GM23338 (cell line): ENCODE data around the gene WHAMM. TPM values are rescaled to one million over a fixed set of nuclear protein-coding genes. Genes with fewer than 3 reads are reported as not detected.

ENCODE experiments used
- ATAC-seq: fragments of 200-7000 bp; cut with Tn5 transposase; 3 replicates; pipeline ENCODE4 v1.9.1; 2020
- DNase-seq: peaks from one replicate; pipeline ENCODE4 v3.0.0-alpha.2; 2015; ENCODE audit warnings: low spot score
- H2AFZ ChIP-seq: fragments of 200-600 bp; sonication (generic); 2 replicates; pipeline ENCODE4 v1.8.0; 2016; ENCODE audit warnings: antibody characterized with exemption, mild to moderate bottlenecking, moderate library complexity
- H3F3A ChIP-seq: fragments of 200-600 bp; sonication (generic); replicated peaks from 2 replicates; pipeline ENCODE4 v1.8.0; 2017; ENCODE audit warnings: antibody characterized with exemption, mixed run types, low read depth
- H3K27ac ChIP-seq: fragments of 200-600 bp; sonication (generic); 2 replicates; pipeline ENCODE4 v1.6.1; 2016; ENCODE audit warnings: low read depth
- H3K27me3 ChIP-seq: fragments of 200-600 bp; sonication (generic); 2 replicates; pipeline ENCODE4 v1.8.0; 2016; ENCODE audit warnings: mild to moderate bottlenecking, mixed run types, moderate library complexity; ENCODE audit not compliant: insufficient read depth
- H3K36me3 ChIP-seq: fragments of 200-600 bp; sonication (generic); 2 replicates; pipeline ENCODE4 v1.8.0; 2016; ENCODE audit warnings: mild to moderate bottlenecking; ENCODE audit not compliant: insufficient read depth
- H3K4me1 ChIP-seq: fragments of 200-600 bp; sonication (generic); 2 replicates; pipeline ENCODE4 v1.8.0; 2016; ENCODE audit warnings: mild to moderate bottlenecking, moderate library complexity; ENCODE audit not compliant: insufficient read depth
- H3K4me2 ChIP-seq: fragments of 200-600 bp; sonication (generic); 2 replicates; pipeline ENCODE4 v1.7.1; 2017; ENCODE audit warnings: mixed run types
- H3K4me3 ChIP-seq: fragments of 200-600 bp; sonication (generic); 2 replicates; pipeline ENCODE4 v1.6.1; 2016; ENCODE audit warnings: mixed run types
- H3K79me2 ChIP-seq: fragments of 200-600 bp; sonication (generic); replicated peaks from 2 replicates; pipeline ENCODE4 v1.8.0; 2017; ENCODE audit warnings: mild to moderate bottlenecking; ENCODE audit not compliant: insufficient read depth
- H3K9me2 ChIP-seq: fragments of 200-600 bp; sonication (generic); 2 replicates; pipeline ENCODE4 v1.8.0; 2017; ENCODE audit not compliant: insufficient read depth
- H4K20me1 ChIP-seq: fragments of 200-600 bp; sonication (generic); replicated peaks from 2 replicates; pipeline ENCODE4 v1.8.0; 2017; ENCODE audit warnings: mild to moderate bottlenecking; ENCODE audit not compliant: insufficient read depth
- H3K27ac Mint-ChIP-seq: 2 replicates; pipeline ENCODE4 v1.8.0; 2020; ENCODE audit warnings: inconsistent platforms, mild to moderate bottlenecking, moderate library complexity, mixed read lengths
- H3K27me3 Mint-ChIP-seq: 3 replicates; pipeline ENCODE4 v1.8.0; 2022; ENCODE audit warnings: low read depth, mild to moderate bottlenecking, moderate library complexity, mixed read lengths, inconsistent platforms; ENCODE audit not compliant: insufficient read depth, poor library complexity
- H3K36me3 Mint-ChIP-seq: 3 replicates; pipeline ENCODE4 v1.8.0; 2021; ENCODE audit warnings: low read depth, mild to moderate bottlenecking, inconsistent platforms, moderate library complexity, mixed read lengths
- H3K4me1 Mint-ChIP-seq: 3 replicates; pipeline ENCODE4 v1.8.0; 2020; ENCODE audit warnings: mild to moderate bottlenecking, inconsistent platforms, mixed read lengths
- H3K4me3 Mint-ChIP-seq: 3 replicates; pipeline ENCODE4 v1.8.0; 2021; ENCODE audit warnings: moderate library complexity, mild to moderate bottlenecking, inconsistent platforms, mixed read lengths
- H3K9me3 Mint-ChIP-seq: 3 replicates; pipeline ENCODE4 v1.8.0; 2020; ENCODE audit warnings: moderate library complexity, mild to moderate bottlenecking, inconsistent platforms, mixed read lengths
- CREB1 ChIP-seq: fragments of 250-450 bp; sonication (Bioruptor Pico); IDR thresholded peaks from 2 replicates; pipeline ENCODE4 v1.5.0; 2020; ENCODE audit warnings: low read depth, mild to moderate bottlenecking, moderate library complexity
- ETS1 ChIP-seq: IDR thresholded peaks from 2 replicates; pipeline ENCODE4 v1.6.1; 2016; ENCODE audit warnings: antibody characterized with exemption
- EZH2 ChIP-seq: fragments of 200-600 bp; sonication (generic); IDR thresholded peaks from one replicate; pipeline ENCODE4 v1.8.0; 2017; ENCODE audit warnings: antibody characterized with exemption, mild to moderate bottlenecking, low read depth; ENCODE audit not compliant: unreplicated experiment
- EZH2phosphoT487 ChIP-seq: fragments of 200-600 bp; sonication (generic); IDR thresholded peaks from one replicate; pipeline ENCODE4 v1.8.1; 2018; ENCODE audit warnings: antibody characterized with exemption; ENCODE audit not compliant: unreplicated experiment
- NANOG ChIP-seq: IDR thresholded peaks from 2 replicates; pipeline ENCODE4 v1.6.1; 2016; ENCODE audit warnings: antibody characterized with exemption, borderline replicate concordance
- POLR2AphosphoS5 ChIP-seq: IDR thresholded peaks from 2 replicates; pipeline ENCODE4 v1.6.1; 2016; ENCODE audit warnings: antibody characterized with exemption, low read depth
- STAT1 ChIP-seq: IDR thresholded peaks from one replicate; pipeline ENCODE4 v1.6.1; 2016; ENCODE audit warnings: antibody characterized with exemption; ENCODE audit not compliant: unreplicated experiment
- ZNF114 ChIP-seq: fragments of 250-450 bp; sonication (Bioruptor Pico); IDR thresholded peaks from 2 replicates; pipeline ENCODE4 v1.5.0; 2020; ENCODE audit warnings: mild to moderate bottlenecking, moderate library complexity
- ZNF462 ChIP-seq: fragments of 250-450 bp; sonication (Bioruptor Pico); IDR thresholded peaks from 2 replicates; pipeline ENCODE4 v1.5.0; 2020; ENCODE audit warnings: mild to moderate bottlenecking, moderate library complexity
- polyA plus RNA-seq: library from polyadenylated mRNA; unstranded; fragments of >200 nt; fragmentation: Nextera tagmentation; extraction: Ambion mirVana; gene quantifications from 2 replicates; pipeline ENCODE4 v1.2.1, GENCODE V29; 2016
- total RNA-seq: library from RNA; depleted of rRNA; stranded (reverse); fragments of >200 nt; shearing (Covaris generic); gene quantifications from 2 replicates; pipeline ENCODE4 v1.2.3, GENCODE V29; 2014

The WHAMM gene
- total and polyA plus RNA-seq, 2 experiments from 2014 or later, result 2.2 to 4.1 TPM

DNA sequence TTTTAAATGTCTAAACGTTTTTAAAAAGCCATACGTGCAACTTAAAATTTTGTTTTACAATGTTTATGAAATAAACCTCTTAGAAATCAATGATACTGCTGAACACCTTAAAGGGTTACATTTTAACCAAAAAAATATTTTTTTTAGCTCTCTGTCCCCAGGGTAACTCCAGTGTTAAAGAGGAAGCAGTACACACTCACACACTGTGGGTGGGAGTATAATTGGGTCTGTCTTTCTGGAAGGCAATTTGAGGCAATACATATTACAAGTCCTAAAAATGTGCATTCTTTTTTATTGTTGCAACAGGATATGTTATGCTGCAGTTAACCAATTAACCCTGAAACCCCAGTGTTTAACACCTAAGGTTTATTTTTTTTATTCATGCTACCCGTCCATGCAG lies 34.1 kb downstream of the WHAMM start (continued):
- TF ChIP-seq ZNF462 (CRISPR knock-in tag) (no peak), STAT1 (no peak), EZH2 (no peak), CREB1 (CRISPR knock-in tag) (no peak)

DNA sequence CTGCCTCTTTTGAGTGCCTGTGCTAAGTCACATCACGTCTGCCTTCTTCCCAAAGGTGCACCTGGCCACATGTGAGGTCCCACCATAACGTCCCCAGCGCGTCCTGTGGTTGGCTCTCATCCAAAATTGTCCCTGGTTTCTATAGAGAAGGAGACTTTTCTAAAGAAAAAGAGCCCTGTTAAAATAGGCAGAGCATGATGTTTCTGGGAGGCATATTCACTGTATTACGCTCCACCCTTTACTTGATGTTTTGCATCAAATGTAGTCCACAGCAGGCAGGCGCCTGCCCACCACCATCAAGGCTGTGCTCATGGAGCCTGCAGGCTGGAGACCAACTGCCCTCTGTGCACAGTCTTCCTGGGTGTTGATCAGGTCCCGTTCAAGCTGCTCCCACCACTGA lies 36.3 kb downstream of the WHAMM start:
- no peaks in the 10 kb centered on the region for H3F3A ChIP-seq
- Mint-ChIP-seq H3K27me3 (peaks cover 10% of the 10 kb centered on the region), H3K27ac (no peak overlapping the region), H3K4me3 (no peak overlapping the region), H3K4me1 (peaks cover 15% of the 10 kb centered on the region), H3K36me3 (no peaks in the 10 kb centered on the region), H3K9me3 (no peaks in the 10 kb centered on the region; the same call in 2 of the 3 replicates)
- DNase-seq (no peak), ATAC-seq (no peak)
- H3K4me3 ChIP-seq, result no peak overlapping the region
- no peaks in the 10 kb centered on the region for H4K20me1 ChIP-seq
- no peak overlapping the region for H3K4me2 ChIP-seq
- H3K36me3 ChIP-seq, result no peaks in the 10 kb centered on the region
- peaks cover 7% of the 10 kb centered on the region for H3K4me1 ChIP-seq
- no peaks in the 10 kb centered on the region for H3K9me2 ChIP-seq
- H3K27ac ChIP-seq, result no peak overlapping the region
- no peaks in the 10 kb centered on the region for H3K79me2 ChIP-seq
- H3K27me3 ChIP-seq, result no peaks in the 10 kb centered on the region
- H2AFZ ChIP-seq, result no peak overlapping the region
- TF ChIP-seq ZNF114 (CRISPR knock-in tag), result no peak
- no peak for TF ChIP-seq EZH2
- TF ChIP-seq NANOG, result no peak
- TF ChIP-seq ZNF462 (CRISPR knock-in tag), result no peak
- no peak for TF ChIP-seq ETS1
- TF ChIP-seq POLR2AphosphoS5, result no peak
- TF ChIP-seq EZH2phosphoT487, result no peak
- no peak for TF ChIP-seq STAT1
